ENCODE results near the gene POLR2I.

Gene POLR2I

GRCh38 chr19:36151144-36152018, 36.7 kb upstream of the POLR2I start:
- ChIA-PET POLR2A (no interaction called here), CTCF (interaction anchor here (1.4 to 2.1 kb wide), 3 partner anchors 21 to 90 kb away, joined by 4 to 5 read pairs (median 5); no protein-coding TSS in a partner anchor)
- DNase-seq (ENCODE audit: extremely low spot score), result no peak
- TF ChIP-seq, protein P1, sequence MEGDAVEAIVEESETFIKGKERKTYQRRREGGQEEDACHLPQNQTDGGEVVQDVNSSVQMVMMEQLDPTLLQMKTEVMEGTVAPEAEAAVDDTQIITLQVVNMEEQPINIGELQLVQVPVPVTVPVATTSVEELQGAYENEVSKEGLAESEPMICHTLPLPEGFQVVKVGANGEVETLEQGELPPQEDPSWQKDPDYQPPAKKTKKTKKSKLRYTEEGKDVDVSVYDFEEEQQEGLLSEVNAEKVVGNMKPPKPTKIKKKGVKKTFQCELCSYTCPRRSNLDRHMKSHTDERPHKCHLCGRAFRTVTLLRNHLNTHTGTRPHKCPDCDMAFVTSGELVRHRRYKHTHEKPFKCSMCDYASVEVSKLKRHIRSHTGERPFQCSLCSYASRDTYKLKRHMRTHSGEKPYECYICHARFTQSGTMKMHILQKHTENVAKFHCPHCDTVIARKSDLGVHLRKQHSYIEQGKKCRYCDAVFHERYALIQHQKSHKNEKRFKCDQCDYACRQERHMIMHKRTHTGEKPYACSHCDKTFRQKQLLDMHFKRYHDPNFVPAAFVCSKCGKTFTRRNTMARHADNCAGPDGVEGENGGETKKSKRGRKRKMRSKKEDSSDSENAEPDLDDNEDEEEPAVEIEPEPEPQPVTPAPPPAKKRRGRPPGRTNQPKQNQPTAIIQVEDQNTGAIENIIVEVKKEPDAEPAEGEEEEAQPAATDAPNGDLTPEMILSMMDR (IDR thresholded peaks at IDR 0.05; ENCODE audit: control extremely low read depth, extremely low read depth, low read depth, missing control alignments), result no peak

- DNase-seq (ENCODE audit: extremely low spot score), result no peak
- ChIA-PET CTCF (interaction anchor here (1.4 to 2.1 kb wide), 3 partner anchors 20 to 90 kb away, joined by 4 to 5 read pairs (median 5); no protein-coding TSS in a partner anchor), POLR2A (no interaction called here)
- TF ChIP-seq, protein P1 (IDR thresholded peaks at IDR 0.05; ENCODE audit: control extremely low read depth, extremely low read depth, low read depth, missing control alignments), result no peak
These were observed 35.9 kb upstream of the POLR2I start for GRCh38 chr19:36150586-36150985.

DNA sequence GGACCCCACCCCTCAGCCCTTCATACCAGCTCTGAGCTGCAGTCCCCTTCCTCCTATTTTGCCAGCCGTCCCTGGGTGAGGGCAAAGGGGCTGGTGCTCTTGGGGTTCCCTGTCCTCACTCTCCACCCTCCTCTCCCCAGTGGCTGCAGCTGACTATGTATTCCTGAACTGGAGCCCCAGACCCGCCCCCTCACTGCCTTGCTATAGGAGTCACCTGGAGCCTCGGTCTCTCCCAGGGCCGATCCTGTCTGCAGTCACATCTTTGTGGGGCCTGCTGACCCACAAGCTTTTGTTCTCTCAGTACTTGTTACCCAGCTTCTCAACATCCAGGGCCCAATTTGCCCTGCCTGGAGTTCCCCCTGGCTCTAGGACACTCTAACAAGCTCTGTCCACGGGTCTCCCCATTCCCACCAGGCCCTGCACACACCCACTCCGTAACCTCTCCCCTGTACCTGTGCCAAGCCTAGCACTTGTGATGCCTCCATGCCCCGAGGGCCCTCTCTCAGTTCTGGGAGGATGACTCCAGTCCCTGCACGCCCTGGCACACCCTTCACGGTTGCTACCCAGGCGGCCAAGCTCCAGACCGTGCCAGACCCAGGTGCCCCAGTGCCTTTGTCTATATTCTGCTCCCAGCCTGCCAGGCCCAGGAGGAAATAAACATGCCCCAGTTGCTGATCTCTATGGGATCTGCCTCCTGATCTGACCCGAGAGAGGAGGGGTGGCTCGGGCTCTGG, 35.2 kb upstream of the POLR2I start:
- ChIA-PET POLR2A (interaction anchor here (0.6 kb wide), 1 partner anchor 96 kb away, joined by 5 read pairs; no protein-coding TSS in a partner anchor), CTCF (interaction anchor here (1.4 to 2.1 kb wide), 3 partner anchors 20 to 89 kb away, joined by 4 to 5 read pairs (median 5); no protein-coding TSS in a partner anchor)
- no peak for DNase-seq (ENCODE audit: extremely low spot score)
- TF ChIP-seq, protein P1 (IDR thresholded peaks at IDR 0.05; ENCODE audit: control extremely low read depth, extremely low read depth, low read depth, missing control alignments), result no peak

- CTCF ChIA-PET, result interaction anchor here (1.4 to 3.3 kb wide), 2 partner anchors 16 to 28 kb away, joined by 3 to 15 read pairs; no protein-coding TSS in a partner anchor
- DNase-seq (ENCODE audit: extremely low spot score), result no peak
- POLR2A ChIA-PET, result no interaction called here
- TF ChIP-seq, protein P1 (IDR thresholded peaks at IDR 0.05; ENCODE audit: control extremely low read depth, extremely low read depth, low read depth, missing control alignments), result no peak
These were observed 29.9 kb upstream of the POLR2I start for GRCh38 chr19:36144624-36145023.

DNA sequence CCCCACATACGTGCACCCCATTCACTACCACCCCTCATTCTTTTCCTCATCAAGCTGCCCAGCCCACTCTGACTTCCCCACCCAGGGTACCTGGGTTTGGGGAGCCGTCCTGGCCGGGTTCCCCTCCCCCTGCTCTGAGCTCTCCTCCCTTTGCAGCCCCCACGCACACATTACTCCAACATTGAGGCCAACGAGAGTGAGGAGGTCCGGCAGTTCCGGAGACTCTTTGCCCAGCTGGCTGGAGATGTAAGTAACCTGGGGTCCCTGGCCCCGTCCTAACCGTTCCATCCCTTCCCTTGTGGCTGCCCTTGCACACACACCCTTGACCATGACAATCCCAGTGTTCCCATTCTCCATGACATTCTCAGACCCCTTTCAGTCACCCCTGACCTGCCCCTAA, 27.8 kb upstream of the POLR2I start:
- DNase-seq (ENCODE audit: extremely low spot score), result no peak

GRCh38 chr19:36142046-36142445, 27.4 kb upstream of the POLR2I start:
- DNase-seq (ENCODE audit: extremely low spot score), result no peak
- CTCF ChIA-PET, result interaction anchor here (1.9 kb wide), 1 partner anchor 14 kb away, joined by 8 read pairs; no protein-coding TSS in a partner anchor
- TF ChIP-seq, protein P1 (IDR thresholded peaks at IDR 0.05; ENCODE audit: control extremely low read depth, extremely low read depth, low read depth, missing control alignments), result no peak
- POLR2A ChIA-PET, result no interaction called here

More for the DNA sequence above, 27.8 kb upstream of the POLR2I start:
- ChIA-PET POLR2A (no interaction called here), CTCF (interaction anchor here (1.9 kb wide), 1 partner anchor 15 kb away, joined by 8 read pairs; no protein-coding TSS in a partner anchor)
- TF ChIP-seq, protein P1 (IDR thresholded peaks at IDR 0.05; ENCODE audit: control extremely low read depth, extremely low read depth, low read depth, missing control alignments), result no peak

Measured in GM10248 (cell line).